Measurements from ENCODE around the gene GPATCH4.

The GPATCH4 gene

GRCh38 chr1:156601122-156601830, at the start of gene GPATCH4:
Gene GPATCH4, minus strand, starts transcription at chr1:156601479.
- peak within 1 kb of the TSS; percentile 79 to 89 for H3K9ac ChIP-seq (ENCODE audit: low read depth in 1 of 2, low read length in 2 of 2)
- peak within 1 kb of the TSS; percentile 11 for H3K27ac ChIP-seq (ENCODE audit: low read depth, low read length)
- H3K9me3 ChIP-seq (ENCODE audit: control insufficient read depth in 1 of 2, low read length in 2 of 2) = no peaks in the 10 kb centered on the region

DNA sequence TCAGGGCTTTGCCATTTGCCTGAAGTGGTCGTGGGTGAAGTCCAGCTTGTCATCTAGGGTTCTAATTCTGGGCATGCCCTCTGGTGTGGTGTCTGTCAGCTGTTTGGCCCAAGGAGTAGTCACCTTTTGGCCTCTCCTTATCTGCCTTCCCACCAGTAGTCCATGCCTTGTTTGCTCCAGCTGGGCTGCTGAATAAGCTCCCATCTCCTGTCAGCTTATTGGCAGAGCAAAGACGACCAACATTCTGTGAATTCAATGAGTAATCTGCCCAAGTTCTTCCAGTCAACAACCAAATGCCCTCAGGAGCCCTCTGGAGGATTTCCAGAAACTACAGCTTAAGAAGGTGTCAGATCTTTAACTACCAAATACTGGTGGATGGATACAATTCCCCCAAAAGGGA, 47.7 kb upstream of the GPATCH4 start:
- Histone ChIP-seq H3K4me3 (ENCODE audit: low read depth in 1 of 2, low read length in 2 of 2) (no peak overlapping the region), H3K9ac (ENCODE audit: low read depth in 1 of 2, low read length in 2 of 2) (no peak overlapping the region), H3K36me3 (ENCODE audit: control insufficient read depth in 1 of 2, insufficient read depth in 2 of 2, low read length in 2 of 2) (peaks cover 0 to 8% of the 10 kb centered on the region in 2 donors), H3K9me3 (ENCODE audit: control insufficient read depth in 1 of 2, low read length in 2 of 2) (no peaks in the 10 kb centered on the region), H3K27me3 (ENCODE audit: control insufficient read depth in 1 of 2, insufficient read depth in 2 of 2, low read length in 2 of 2) (peaks cover 4% of the 10 kb centered on the region in 2 donors), H3K4me1 (ENCODE audit: control insufficient read depth in 1 of 2, insufficient read depth in 2 of 2, low read length in 2 of 2) (peaks cover 0 to under 1% of the 10 kb centered on the region in 2 donors), H3K27ac (ENCODE audit: low read depth, low read length) (no peak overlapping the region)

More at GRCh38 chr1:156601122-156601830, at the start of gene GPATCH4:
- peaks cover 7 to 21% of the 10 kb centered on the region in 2 donors for H3K36me3 ChIP-seq (ENCODE audit: control insufficient read depth in 1 of 2, insufficient read depth in 2 of 2, low read length in 2 of 2)
- H3K4me3 ChIP-seq (ENCODE audit: low read depth in 1 of 2, low read length in 2 of 2) = peak within 1 kb of the TSS; percentile 85 to 98
- peaks cover 14 to 18% of the 10 kb centered on the region in 2 donors for H3K4me1 ChIP-seq (ENCODE audit: control insufficient read depth in 1 of 2, insufficient read depth in 2 of 2, low read length in 2 of 2)
- H3K27me3 ChIP-seq (ENCODE audit: control insufficient read depth in 1 of 2, insufficient read depth in 2 of 2, low read length in 2 of 2) = no peaks in the 10 kb centered on the region

- Histone ChIP-seq H3K9me3 (ENCODE audit: control insufficient read depth in 1 of 2, low read length in 2 of 2) (no peaks in the 10 kb centered on the region), H3K27me3 (ENCODE audit: control insufficient read depth in 1 of 2, insufficient read depth in 2 of 2, low read length in 2 of 2) (peaks cover 4% of the 10 kb centered on the region in 2 donors), H3K4me1 (ENCODE audit: control insufficient read depth in 1 of 2, insufficient read depth in 2 of 2, low read length in 2 of 2) (peaks cover 0 to 5% of the 10 kb centered on the region in 2 donors), H3K27ac (ENCODE audit: low read depth, low read length) (no peak overlapping the region), H3K4me3 (ENCODE audit: low read depth in 1 of 2, low read length in 2 of 2) (no peak overlapping the region), H3K9ac (ENCODE audit: low read depth in 1 of 2, low read length in 2 of 2) (no peak overlapping the region), H3K36me3 (ENCODE audit: control insufficient read depth in 1 of 2, insufficient read depth in 2 of 2, low read length in 2 of 2) (peaks cover 0 to 9% of the 10 kb centered on the region in 2 donors)
Measured at GRCh38 chr1:156648496-156648895, 47.2 kb upstream of the GPATCH4 start.

DNA sequence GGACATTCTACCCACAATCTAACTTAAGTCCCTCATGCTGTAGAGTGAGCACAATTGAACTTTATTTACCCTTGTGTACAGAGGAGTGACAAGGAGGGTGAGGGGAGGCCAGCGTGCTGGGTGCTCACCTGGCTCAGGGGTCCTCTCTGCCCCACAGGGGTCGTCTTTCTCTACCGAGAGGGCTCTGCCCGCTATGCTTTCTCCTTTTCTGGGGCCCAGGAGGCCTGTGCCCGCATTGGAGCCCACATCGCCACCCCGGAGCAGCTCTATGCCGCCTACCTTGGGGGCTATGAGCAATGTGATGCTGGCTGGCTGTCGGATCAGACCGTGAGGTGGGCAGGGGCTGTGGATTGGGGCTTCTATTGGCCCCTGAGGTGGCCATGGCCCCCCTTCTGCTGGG, 46.1 kb upstream of the GPATCH4 start:
- no peak overlapping the region for H3K9ac ChIP-seq (ENCODE audit: low read depth in 1 of 2, low read length in 2 of 2)
- peaks cover 0 to 9% of the 10 kb centered on the region in 2 donors for H3K36me3 ChIP-seq (ENCODE audit: control insufficient read depth in 1 of 2, insufficient read depth in 2 of 2, low read length in 2 of 2)
- peaks cover 5 to 8% of the 10 kb centered on the region in 2 donors for H3K27me3 ChIP-seq (ENCODE audit: control insufficient read depth in 1 of 2, insufficient read depth in 2 of 2, low read length in 2 of 2)
- H3K9me3 ChIP-seq (ENCODE audit: control insufficient read depth in 1 of 2, low read length in 2 of 2) = no peaks in the 10 kb centered on the region
- peaks cover 0 to 16% of the 10 kb centered on the region in 2 donors for H3K4me1 ChIP-seq (ENCODE audit: control insufficient read depth in 1 of 2, insufficient read depth in 2 of 2, low read length in 2 of 2)
- no peak overlapping the region for H3K4me3 ChIP-seq (ENCODE audit: low read depth in 1 of 2, low read length in 2 of 2)
- no peak overlapping the region for H3K27ac ChIP-seq (ENCODE audit: low read depth, low read length)

GRCh38 chr1:156646738-156647211, 45.5 kb upstream of the GPATCH4 start:
- Histone ChIP-seq H3K4me1 (ENCODE audit: control insufficient read depth in 1 of 2, insufficient read depth in 2 of 2, low read length in 2 of 2) (peaks cover 0 to 19% of the 10 kb centered on the region in 2 donors), H3K9ac (ENCODE audit: low read depth in 1 of 2, low read length in 2 of 2) (no peak overlapping the region), H3K27ac (ENCODE audit: low read depth, low read length) (no peak overlapping the region), H3K27me3 (ENCODE audit: control insufficient read depth in 1 of 2, insufficient read depth in 2 of 2, low read length in 2 of 2) (peaks cover 8 to 12% of the 10 kb centered on the region in 2 donors), H3K9me3 (ENCODE audit: control insufficient read depth in 1 of 2, low read length in 2 of 2) (no peaks in the 10 kb centered on the region), H3K36me3 (ENCODE audit: control insufficient read depth in 1 of 2, insufficient read depth in 2 of 2, low read length in 2 of 2) (peaks cover 0 to 9% of the 10 kb centered on the region in 2 donors), H3K4me3 (ENCODE audit: low read depth in 1 of 2, low read length in 2 of 2) (no peak overlapping the region)

GRCh38 chr1:156645666-156646065, 44.4 kb upstream of the GPATCH4 start:
- Histone ChIP-seq H3K9me3 (ENCODE audit: control insufficient read depth in 1 of 2, low read length in 2 of 2) (no peaks in the 10 kb centered on the region), H3K4me3 (ENCODE audit: low read depth in 1 of 2, low read length in 2 of 2) (no peak overlapping the region), H3K27ac (ENCODE audit: low read depth, low read length) (no peak overlapping the region), H3K36me3 (ENCODE audit: control insufficient read depth in 1 of 2, insufficient read depth in 2 of 2, low read length in 2 of 2) (peaks cover 0 to 9% of the 10 kb centered on the region in 2 donors), H3K27me3 (ENCODE audit: control insufficient read depth in 1 of 2, insufficient read depth in 2 of 2, low read length in 2 of 2) (peaks cover 11 to 22% of the 10 kb centered on the region in 2 donors), H3K4me1 (ENCODE audit: control insufficient read depth in 1 of 2, insufficient read depth in 2 of 2, low read length in 2 of 2) (peaks cover 0 to 23% of the 10 kb centered on the region in 2 donors), H3K9ac (ENCODE audit: low read depth in 1 of 2, low read length in 2 of 2) (no peak overlapping the region)

GRCh38 chr1:156645056-156645455, 43.8 kb upstream of the GPATCH4 start:
- Histone ChIP-seq H3K4me3 (ENCODE audit: low read depth in 1 of 2, low read length in 2 of 2) (no peak overlapping the region), H3K27me3 (ENCODE audit: control insufficient read depth in 1 of 2, insufficient read depth in 2 of 2, low read length in 2 of 2) (peaks cover 13 to 23% of the 10 kb centered on the region in 2 donors), H3K9ac (ENCODE audit: low read depth in 1 of 2, low read length in 2 of 2) (no peak overlapping the region), H3K9me3 (ENCODE audit: control insufficient read depth in 1 of 2, low read length in 2 of 2) (no peaks in the 10 kb centered on the region), H3K4me1 (ENCODE audit: control insufficient read depth in 1 of 2, insufficient read depth in 2 of 2, low read length in 2 of 2) (peaks cover 0 to 23% of the 10 kb centered on the region in 2 donors), H3K27ac (ENCODE audit: low read depth, low read length) (no peak overlapping the region), H3K36me3 (ENCODE audit: control insufficient read depth in 1 of 2, insufficient read depth in 2 of 2, low read length in 2 of 2) (peaks cover 0 to 9% of the 10 kb centered on the region in 2 donors)

- H3K4me1 ChIP-seq (ENCODE audit: control insufficient read depth in 1 of 2, insufficient read depth in 2 of 2, low read length in 2 of 2) = peaks cover 0 to 23% of the 10 kb centered on the region in 2 donors
- no peak overlapping the region for H3K27ac ChIP-seq (ENCODE audit: low read depth, low read length)
- no peak overlapping the region for H3K9ac ChIP-seq (ENCODE audit: low read depth in 1 of 2, low read length in 2 of 2)
- peaks cover 15 to 23% of the 10 kb centered on the region in 2 donors for H3K27me3 ChIP-seq (ENCODE audit: control insufficient read depth in 1 of 2, insufficient read depth in 2 of 2, low read length in 2 of 2)
- H3K9me3 ChIP-seq (ENCODE audit: control insufficient read depth in 1 of 2, low read length in 2 of 2) = no peaks in the 10 kb centered on the region
- peaks cover 0 to 9% of the 10 kb centered on the region in 2 donors for H3K36me3 ChIP-seq (ENCODE audit: control insufficient read depth in 1 of 2, insufficient read depth in 2 of 2, low read length in 2 of 2)
- no peak overlapping the region for H3K4me3 ChIP-seq (ENCODE audit: low read depth in 1 of 2, low read length in 2 of 2)
Measured at GRCh38 chr1:156644640-156645039, 43.4 kb upstream of the GPATCH4 start.

DNA sequence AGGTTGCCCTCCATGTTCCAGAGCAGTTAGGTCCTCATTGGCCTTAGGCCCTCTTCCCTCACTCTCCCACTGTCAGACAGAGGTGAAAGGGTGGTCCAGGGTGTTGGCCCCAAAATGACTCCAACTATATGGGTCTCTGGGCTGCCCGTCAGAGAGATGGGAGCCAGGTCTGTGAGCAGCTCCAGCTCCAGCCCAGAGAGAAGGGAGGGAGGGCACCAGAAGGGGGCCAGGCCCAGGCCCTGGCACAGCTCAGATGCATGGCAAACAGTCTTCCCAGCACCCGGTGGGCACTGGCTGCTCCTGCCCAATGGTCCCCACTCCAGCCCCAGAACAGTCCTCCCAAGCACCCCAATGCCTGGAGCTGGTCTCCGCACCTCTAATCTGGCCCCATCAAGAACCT, 42.9 kb upstream of the GPATCH4 start:
- Histone ChIP-seq H3K9ac (ENCODE audit: low read depth in 1 of 2, low read length in 2 of 2) (no peak overlapping the region), H3K4me3 (ENCODE audit: low read depth in 1 of 2, low read length in 2 of 2) (no peak overlapping the region), H3K4me1 (ENCODE audit: control insufficient read depth in 1 of 2, insufficient read depth in 2 of 2, low read length in 2 of 2) (peaks cover 0 to 25% of the 10 kb centered on the region in 2 donors), H3K9me3 (ENCODE audit: control insufficient read depth in 1 of 2, low read length in 2 of 2) (no peaks in the 10 kb centered on the region), H3K27ac (ENCODE audit: low read depth, low read length) (no peak overlapping the region), H3K27me3 (ENCODE audit: control insufficient read depth in 1 of 2, insufficient read depth in 2 of 2, low read length in 2 of 2) (peaks cover 20 to 26% of the 10 kb centered on the region in 2 donors), H3K36me3 (ENCODE audit: control insufficient read depth in 1 of 2, insufficient read depth in 2 of 2, low read length in 2 of 2) (peaks cover 0 to 9% of the 10 kb centered on the region in 2 donors)

DNA sequence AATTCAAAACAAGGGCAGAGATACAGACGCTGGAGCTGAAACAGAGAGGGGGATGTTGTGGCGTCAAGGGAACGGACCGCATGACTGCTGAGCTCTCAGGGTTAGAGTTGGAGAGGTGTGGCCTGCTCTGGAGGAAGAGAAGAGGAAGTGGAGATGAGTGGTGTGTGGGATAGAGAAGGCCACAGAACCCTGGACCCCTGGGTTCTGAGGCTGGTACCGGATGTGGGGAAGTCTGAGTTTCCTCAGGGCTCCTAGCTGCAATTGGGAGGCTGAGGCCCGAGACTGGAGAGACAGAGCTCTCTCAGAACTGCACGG, 42.5 kb upstream of the GPATCH4 start:
- peaks cover 0 to 9% of the 10 kb centered on the region in 2 donors for H3K36me3 ChIP-seq (ENCODE audit: control insufficient read depth in 1 of 2, insufficient read depth in 2 of 2, low read length in 2 of 2)
- no peaks in the 10 kb centered on the region for H3K9me3 ChIP-seq (ENCODE audit: control insufficient read depth in 1 of 2, low read length in 2 of 2)
- H3K27me3 ChIP-seq (ENCODE audit: control insufficient read depth in 1 of 2, insufficient read depth in 2 of 2, low read length in 2 of 2) = peaks cover 22 to 30% of the 10 kb centered on the region in 2 donors
- H3K4me1 ChIP-seq (ENCODE audit: control insufficient read depth in 1 of 2, insufficient read depth in 2 of 2, low read length in 2 of 2) = peaks cover 0 to 25% of the 10 kb centered on the region in 2 donors
- no peak overlapping the region for H3K4me3 ChIP-seq (ENCODE audit: low read depth in 1 of 2, low read length in 2 of 2)
- H3K27ac ChIP-seq (ENCODE audit: low read depth, low read length) = no peak overlapping the region
- no peak overlapping the region for H3K9ac ChIP-seq (ENCODE audit: low read depth in 1 of 2, low read length in 2 of 2)
